NB4 (cell line): ENCODE measurements around the gene MRPS33.

Source experiments
- DNase-seq: peaks from one replicate; pipeline ENCODE4 v3.0.0; 2010; ENCODE audit warnings: low read depth
- H3K4me3 ChIP-seq: one replicate; pipeline ENCODE4 v1.5.1; 2011; ENCODE audit warnings: mild to moderate bottlenecking, low read depth, low read length, moderate library complexity
- CTCF ChIP-seq: IDR thresholded peaks from one replicate; pipeline ENCODE4 v1.5.1; 2012; ENCODE audit warnings: low read depth, low read length
- MAX ChIP-seq: IDR thresholded peaks from 2 replicates; pipeline ENCODE4 v1.6.1; 2011; ENCODE audit warnings: low read depth, low read length
- MYC ChIP-seq: IDR thresholded peaks from 2 replicates; pipeline ENCODE4 v1.6.1; 2011; ENCODE audit warnings: low read depth, low read length
- POLR2A ChIP-seq: IDR thresholded peaks from 2 replicates; pipeline ENCODE4 v1.6.1; 2011; ENCODE audit warnings: mild to moderate bottlenecking; ENCODE audit not compliant: insufficient read length; ENCODE audit errors: extremely low read depth

The MRPS33 gene

GRCh38 chr7:141028767-141029166 is 14.0 kb upstream of the MRPS33 start:
- no peak for DNase-seq
- no peak overlapping the region for H3K4me3 ChIP-seq
- TF ChIP-seq MAX (no peak), CTCF (no peak), MYC (no peak), POLR2A (no peak)

GRCh38 chr7:141027043-141027442 is 12.3 kb upstream of the MRPS33 start:
- TF ChIP-seq POLR2A (no peak), CTCF (no peak), MYC (no peak), MAX (no peak)
- no peak overlapping the region for H3K4me3 ChIP-seq
- DNase-seq = no peak

- H3K4me3 ChIP-seq = no peak overlapping the region
- DNase-seq = no peak
- no peak for TF ChIP-seq POLR2A
- no peak for TF ChIP-seq CTCF
- TF ChIP-seq MAX = no peak
- no peak for TF ChIP-seq MYC
These were observed 9.9 kb upstream of the MRPS33 start for GRCh38 chr7:141024668-141025067.

- no peak overlapping the region for H3K4me3 ChIP-seq
- no peak for TF ChIP-seq CTCF
- DNase-seq = no peak
These were observed 8.5 kb upstream of the MRPS33 start for GRCh38 chr7:141023295-141023694.

DNA sequence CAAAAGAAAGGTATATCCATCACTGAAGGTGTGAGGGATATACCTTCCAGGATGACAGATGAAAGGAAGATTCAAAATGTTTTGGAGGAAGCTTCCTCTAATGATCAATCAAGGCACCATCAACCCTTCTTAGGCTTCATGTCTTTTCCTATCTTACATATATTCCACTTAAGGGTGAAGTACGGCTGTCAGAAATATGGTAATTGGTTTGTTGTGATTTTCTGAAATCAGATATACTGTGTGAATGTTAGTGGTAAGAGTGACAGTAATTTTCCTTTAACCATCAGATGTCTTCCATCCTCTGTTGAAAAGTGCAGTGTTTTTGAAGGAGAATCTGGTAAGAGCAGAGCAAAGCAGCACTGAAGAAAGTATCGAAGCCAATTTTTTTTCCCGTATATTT is 2.8 kb upstream of the MRPS33 start:
- H3K4me3 ChIP-seq = no peak overlapping the region
- TF ChIP-seq POLR2A (no peak), MYC (no peak), CTCF (no peak), MAX (no peak)
- DNase-seq = no peak

DNA sequence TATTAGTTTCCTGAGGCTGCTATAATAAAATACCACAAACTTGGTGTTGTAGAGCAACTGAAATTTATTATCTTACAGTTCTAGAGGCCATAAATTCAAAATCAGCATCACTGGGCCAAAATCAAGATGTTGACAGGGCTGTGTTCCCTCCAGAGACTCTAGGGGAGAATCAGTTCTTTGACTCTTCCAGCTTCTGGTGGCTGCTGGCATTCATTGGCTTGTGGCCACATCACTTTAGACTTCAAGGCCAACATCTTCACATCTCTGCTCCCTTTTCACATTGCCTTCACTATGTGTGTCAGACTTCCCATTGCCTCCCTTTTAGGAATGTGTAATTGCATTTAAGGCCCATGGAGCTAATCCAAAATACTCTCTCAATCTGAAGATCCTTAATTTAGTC is 1.6 kb upstream of the MRPS33 start:
- TF ChIP-seq MAX (no peak), CTCF (no peak), MYC (no peak), POLR2A (no peak)
- no peak overlapping the region for H3K4me3 ChIP-seq
- no peak for DNase-seq
